Stimulated activated CD4-positive, alpha-beta T cell treated with anti-CD3 and anti-CD28 coated beads, Interleukin-2, amount 100 ng/mL, for 48 hours (primary cell): ENCODE measurements around the gene FAM8A1.
"Not testable (repeated sequence)": the region's sequence is repeated elsewhere in the genome, so short reads cannot be mapped to it uniquely, and the experiment has no call there.

Experiments
- DNase-seq, 2 donors: peaks; one replicate each; pipeline ENCODE4 v3.0.0-alpha.2; 2020

The FAM8A1 gene, protein sequence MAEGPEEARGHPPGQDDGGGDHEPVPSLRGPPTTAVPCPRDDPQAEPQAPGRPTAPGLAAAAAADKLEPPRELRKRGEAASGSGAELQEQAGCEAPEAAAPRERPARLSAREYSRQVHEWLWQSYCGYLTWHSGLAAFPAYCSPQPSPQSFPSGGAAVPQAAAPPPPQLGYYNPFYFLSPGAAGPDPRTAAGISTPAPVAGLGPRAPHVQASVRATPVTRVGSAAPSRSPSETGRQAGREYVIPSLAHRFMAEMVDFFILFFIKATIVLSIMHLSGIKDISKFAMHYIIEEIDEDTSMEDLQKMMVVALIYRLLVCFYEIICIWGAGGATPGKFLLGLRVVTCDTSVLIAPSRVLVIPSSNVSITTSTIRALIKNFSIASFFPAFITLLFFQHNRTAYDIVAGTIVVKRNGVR

GRCh38 chr6:17599877-17600526 lies at the start of gene FAM8A1:
TSS of gene FAM8A1 (plus strand) at chr6:17600302. CDS start at chr6:17600410, 108 bp downstream.
- peak; percentile 94 to 95 for DNase-seq

DNA sequence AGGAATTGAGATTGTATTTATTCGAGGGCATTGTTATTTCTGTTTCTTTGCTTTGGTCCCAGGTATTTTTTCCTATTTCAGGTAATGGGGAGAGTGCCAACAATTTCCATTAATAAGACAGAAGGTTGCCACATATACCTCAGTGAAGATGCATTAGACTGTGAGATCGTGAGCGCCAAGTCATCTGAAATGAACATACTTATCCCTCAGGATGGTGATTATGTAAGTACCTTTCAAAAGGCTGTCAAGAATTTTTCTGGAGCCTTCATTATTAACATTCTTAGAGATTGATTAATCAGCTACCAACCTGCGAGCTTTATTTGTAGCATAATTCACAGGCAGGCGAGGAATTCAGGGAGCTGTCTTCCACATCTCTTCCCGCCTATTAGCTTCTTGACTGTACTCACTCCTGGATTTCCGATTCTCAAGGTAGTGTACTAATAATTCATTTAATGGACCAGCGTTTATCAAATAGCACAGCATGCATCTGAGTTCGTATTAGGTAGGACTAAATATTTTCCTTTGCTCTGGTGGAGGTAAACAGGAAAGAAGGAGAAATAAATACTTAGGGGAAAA lies 48.6 kb upstream of the FAM8A1 start:
- no peak for DNase-seq

- DNase-seq, result no peak
Measured at GRCh38 chr6:17552861-17553260, 47.2 kb upstream of the FAM8A1 start.

DNA sequence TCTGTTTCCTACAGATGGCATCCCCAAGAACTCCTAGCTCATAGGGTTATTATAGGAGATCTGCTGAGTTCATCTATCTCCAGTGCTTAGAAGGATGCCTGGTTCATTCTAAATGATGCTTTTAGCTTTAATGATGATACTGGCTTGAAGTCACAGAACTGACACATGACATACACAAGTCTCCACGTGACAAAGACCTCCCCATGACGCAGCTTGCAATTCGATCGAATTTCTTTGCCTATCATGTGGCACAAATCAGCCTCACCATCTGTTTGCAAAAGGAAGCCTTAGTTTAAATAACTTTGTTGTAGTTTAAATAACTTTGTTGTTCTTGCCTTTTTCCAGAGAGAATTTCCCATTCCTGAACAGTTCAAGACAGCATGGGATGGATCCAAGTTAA lies 44.1 kb upstream of the FAM8A1 start:
- no peak for DNase-seq

- DNase-seq, result no peak
Measured at GRCh38 chr6:17562636-17563035, 37.5 kb upstream of the FAM8A1 start.

GRCh38 chr6:17565399-17565798 lies 34.7 kb upstream of the FAM8A1 start:
- no peak for DNase-seq

- no peak for DNase-seq
Measured at GRCh38 chr6:17574866-17575560, 25.1 kb upstream of the FAM8A1 start.

- DNase-seq, result no peak
Measured at GRCh38 chr6:17577059-17577458, 23.0 kb upstream of the FAM8A1 start.

- DNase-seq, result no peak
Measured at GRCh38 chr6:17580518-17581048, 19.5 kb upstream of the FAM8A1 start.

GRCh38 chr6:17581282-17581681 lies 18.8 kb upstream of the FAM8A1 start:
- not testable (repeated sequence) for DNase-seq

GRCh38 chr6:17583811-17584210 lies 16.3 kb upstream of the FAM8A1 start:
- no peak for DNase-seq

DNA sequence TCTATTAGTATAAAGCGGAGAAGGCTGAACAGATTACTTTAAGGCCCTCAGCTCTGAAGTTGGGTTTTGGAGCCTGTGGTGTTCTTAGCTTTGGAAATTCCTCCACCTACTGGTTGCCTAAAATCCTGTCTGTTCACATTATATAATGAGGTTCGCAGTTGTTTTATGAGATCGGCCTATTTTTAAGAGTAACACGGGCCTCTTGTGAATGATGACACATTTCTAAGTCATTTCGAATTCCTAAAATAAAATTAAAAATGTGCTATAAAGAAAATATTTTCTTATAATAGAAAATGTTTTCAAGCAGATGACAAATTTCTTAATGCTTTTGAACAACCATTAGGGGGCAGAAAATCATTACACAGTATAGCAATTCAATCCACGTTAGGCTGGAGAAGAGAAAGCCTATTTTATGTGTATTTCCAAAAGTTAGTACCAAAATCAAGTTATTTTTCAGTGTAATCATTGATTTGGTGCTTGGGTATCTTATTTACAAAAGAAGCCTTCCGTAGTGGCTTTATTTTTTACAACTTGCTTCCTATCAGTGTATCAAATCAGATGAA lies 15.8 kb upstream of the FAM8A1 start:
- DNase-seq, result no peak

DNA sequence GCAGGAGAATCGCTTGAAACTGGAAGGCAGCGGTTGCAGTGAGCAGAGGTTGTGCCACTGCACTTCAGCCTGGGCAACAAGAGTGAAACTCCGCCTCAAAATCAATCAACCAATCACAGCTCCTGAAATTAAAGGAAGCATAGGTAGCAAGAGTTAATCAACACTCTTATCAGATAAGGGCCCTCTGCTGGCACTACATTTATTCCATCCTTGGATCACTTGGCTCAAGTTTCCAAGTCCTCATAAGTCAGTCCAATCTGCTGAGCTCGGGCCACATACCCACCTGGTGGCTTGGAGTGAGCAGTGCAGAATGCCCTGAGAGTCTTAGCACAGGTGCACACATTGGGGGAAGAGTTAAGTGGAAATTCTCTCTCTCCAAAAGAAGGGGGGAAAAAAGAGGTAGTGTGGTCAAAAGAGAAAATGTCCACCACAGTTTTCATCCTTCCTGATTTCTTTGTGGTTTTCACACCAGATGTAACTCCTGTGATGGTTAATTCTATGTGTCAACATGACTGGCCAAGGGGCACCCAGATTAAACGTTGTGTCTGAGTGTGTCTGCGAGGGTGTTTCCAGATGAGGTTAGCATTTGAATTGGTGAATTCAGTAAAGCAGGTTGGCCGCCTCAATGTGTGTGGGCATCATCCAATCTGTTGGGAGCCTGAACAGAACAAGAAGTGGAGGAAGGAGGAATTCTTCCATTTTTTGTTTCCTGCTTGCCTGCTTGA lies 14.2 kb upstream of the FAM8A1 start:
- DNase-seq, result no peak

- DNase-seq, result not testable (repeated sequence)
Measured at GRCh38 chr6:17586623-17587022, 13.5 kb upstream of the FAM8A1 start.

DNA sequence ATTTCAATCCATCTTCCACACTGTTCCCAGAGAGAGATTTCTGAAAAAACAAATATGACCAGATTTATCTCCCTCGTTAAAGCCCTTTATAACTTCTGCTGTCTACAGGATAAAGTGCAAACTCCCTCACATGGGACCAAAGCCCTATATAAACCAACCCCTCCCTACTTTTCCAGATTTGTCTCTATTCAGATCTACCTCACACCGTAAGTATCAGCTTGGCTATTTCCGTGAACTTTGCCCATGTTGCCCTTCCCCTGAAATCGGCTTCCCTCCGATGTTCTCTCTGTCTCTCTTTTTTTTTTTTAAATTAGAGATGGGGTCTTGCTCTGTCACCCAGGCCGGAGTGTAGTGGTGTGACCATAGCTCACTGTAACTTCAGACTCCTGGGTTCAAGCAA lies 12.1 kb upstream of the FAM8A1 start:
- no peak for DNase-seq

DNA sequence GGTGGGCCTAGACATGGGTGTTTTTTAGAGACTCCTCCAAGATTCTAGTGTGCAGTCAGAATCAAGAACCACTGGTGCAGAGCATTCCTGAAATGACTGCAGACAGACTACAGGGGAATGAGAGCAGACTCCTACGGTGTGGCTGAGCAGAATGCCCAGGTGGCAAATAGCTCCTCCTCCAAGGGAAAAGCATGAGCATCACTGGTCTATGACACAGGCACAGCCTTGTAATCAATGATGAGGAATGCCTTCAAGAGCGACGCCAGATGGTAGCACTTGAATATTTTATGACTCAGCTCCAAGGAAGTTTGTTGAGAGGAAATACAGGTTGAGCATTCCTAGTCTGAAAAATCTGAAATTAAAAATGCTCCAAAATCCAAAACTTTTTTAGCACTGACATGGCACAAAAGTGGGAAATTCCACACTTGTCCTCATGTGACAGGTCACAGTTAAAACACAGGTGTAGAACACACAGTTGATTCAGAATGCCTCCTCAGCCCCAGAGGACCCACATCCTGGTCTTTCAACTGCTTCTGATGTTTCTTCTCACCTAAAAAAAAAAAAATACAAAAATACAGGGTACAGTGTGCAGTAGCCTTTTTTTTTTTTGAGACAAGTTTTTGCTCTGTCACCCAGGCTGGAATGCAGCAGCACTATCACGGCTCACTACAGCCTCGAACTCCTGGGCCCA lies 10.6 kb upstream of the FAM8A1 start:
- DNase-seq, result no peak

GRCh38 chr6:17591287-17591686 lies 8.8 kb upstream of the FAM8A1 start:
- DNase-seq, result no peak

DNA sequence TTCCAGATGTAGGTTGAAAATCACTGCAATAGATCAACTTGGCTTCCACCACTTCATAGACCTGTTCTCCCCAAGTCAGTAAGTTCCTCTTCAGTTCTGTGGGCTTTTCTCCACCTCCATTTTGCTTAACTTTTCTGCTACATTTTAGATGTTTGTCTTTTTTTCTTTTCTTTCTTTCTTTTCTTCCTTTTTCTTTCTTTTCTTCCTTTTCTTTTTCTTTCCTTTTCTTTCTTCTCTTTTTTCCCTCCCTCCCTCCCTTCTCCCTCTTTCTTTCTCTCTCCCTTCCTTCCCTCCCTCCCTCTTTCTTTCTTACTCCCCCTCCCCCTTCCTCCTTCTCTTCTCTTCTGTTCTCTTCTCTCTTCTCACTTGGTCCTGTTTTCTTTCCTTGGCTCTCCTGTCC lies 6.9 kb upstream of the FAM8A1 start:
- DNase-seq, result no peak

DNA sequence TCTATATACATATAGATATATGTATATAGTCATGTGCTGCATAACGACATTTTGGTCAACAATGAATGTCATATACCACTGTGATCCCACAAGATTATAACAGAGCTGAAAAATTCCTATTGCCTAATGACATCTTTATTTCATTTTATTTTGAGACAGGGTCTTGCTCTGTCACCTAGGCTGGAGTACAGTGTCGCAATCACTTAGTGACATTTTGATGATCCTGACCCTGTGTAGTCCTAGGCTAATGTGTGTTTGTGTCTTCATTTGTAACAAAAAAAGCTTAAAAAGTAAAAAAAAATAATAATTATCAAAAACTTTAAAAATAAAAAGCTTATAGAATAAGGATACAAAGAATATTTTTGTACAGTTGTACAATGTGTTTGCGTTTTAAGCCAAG lies 4.0 kb upstream of the FAM8A1 start:
- DNase-seq, result no peak

GRCh38 chr6:17600527-17601385 lies 654 bp downstream of the FAM8A1 start:
- peak; percentile 27 to 30 for DNase-seq

GRCh38 chr6:17601386-17601703 lies 1.2 kb downstream of the FAM8A1 start:
- no peak for DNase-seq
